CD4-positive, alpha-beta T cell (primary cell): ENCODE data around the gene RASA3. TPM values are rescaled to one million over a fixed set of nuclear protein-coding genes. Genes with fewer than 3 reads are reported as not detected.
"Not testable (repeated sequence)": the region's sequence is repeated elsewhere in the genome, so short reads cannot be mapped to it uniquely, and the experiment has no call there.

Source experiments
- ATAC-seq: fragments of 200-7000 bp; cut with Tn5 transposase; one replicate; pipeline ENCODE4 v1.10.0; 2022; ENCODE audit warnings: mild to moderate bottlenecking; ENCODE audit not compliant: poor library complexity
- CTCF ChIA-PET: fragments of 350-600 bp; sonication (Branson Sonifier 250); formaldehyde crosslinking; loops from one replicate; lab custom pipeline; 2021; ENCODE audit warnings: antibody characterized with exemption, inconsistent platforms; lab: Charles Lee
- POLR2A ChIA-PET: fragments of 350-600 bp; sonication (Branson Sonifier 250); formaldehyde crosslinking; loops from one replicate; lab custom pipeline; 2021; ENCODE audit warnings: antibody characterized with exemption, inconsistent platforms; lab: Charles Lee
- DNase-seq, 14 experiments: peaks; one replicate each; pipeline ENCODE4 v3.0.0-alpha.2; 2013 to 2020; ENCODE audit warnings: mixed read lengths in 2 of 14
- H3K27ac ChIP-seq, 2 donors: one replicate each; pipeline versions ENCODE4 v1.5.1 to v1.7.0; 2013; ENCODE audit warnings: low read length in 2 of 2, low read depth in 1 of 2, mild to moderate bottlenecking in 1 of 2
- H3K27me3 ChIP-seq, 2 experiments: 1 replicate in 1 of 2; 2 replicates in 1 of 2; pipeline versions ENCODE4 v1.6.1 to v1.7.0; 2013; ENCODE audit warnings: low read length in 2 of 2, control low read depth in 1 of 2, mild to moderate bottlenecking in 1 of 2, moderate library complexity in 1 of 2; ENCODE audit not compliant: insufficient read depth in 2 of 2, control insufficient read depth in 1 of 2
- H3K36me3 ChIP-seq: one replicate; pipeline ENCODE4 v1.6.1; 2013; ENCODE audit warnings: low read length, control low read depth; ENCODE audit not compliant: insufficient read depth
- H3K4me1 ChIP-seq: one replicate; pipeline ENCODE4 v1.6.1; 2013; ENCODE audit warnings: low read length, control low read depth; ENCODE audit not compliant: insufficient read depth
- H3K4me3 ChIP-seq: one replicate; pipeline ENCODE4 v1.5.1; 2013; ENCODE audit warnings: mild to moderate bottlenecking, low read length, moderate library complexity
- H3K9me3 ChIP-seq, 2 experiments: 1 replicate in 1 of 2; 2 replicates in 1 of 2; pipeline versions ENCODE4 v1.6.1 to v1.7.0; 2013; ENCODE audit warnings: low read length in 2 of 2, mild to moderate bottlenecking in 2 of 2, control low read depth in 1 of 2, moderate library complexity in 1 of 2; ENCODE audit not compliant: control insufficient read depth in 1 of 2, insufficient read depth in 1 of 2
- H3K27ac Mint-ChIP-seq: one replicate; pipeline ENCODE4 v1.8.0; 2020; ENCODE audit warnings: mixed read lengths
- H3K27me3 Mint-ChIP-seq: one replicate; pipeline ENCODE4 v1.8.0; 2021; ENCODE audit warnings: mixed read lengths
- H3K36me3 Mint-ChIP-seq: one replicate; pipeline ENCODE4 v1.8.0; 2021; ENCODE audit warnings: low read depth, mixed read lengths
- H3K4me1 Mint-ChIP-seq: one replicate; pipeline ENCODE4 v1.8.0; 2021; ENCODE audit warnings: low read depth, mixed read lengths
- H3K4me3 Mint-ChIP-seq: one replicate; pipeline ENCODE4 v1.8.0; 2020; ENCODE audit warnings: mild to moderate bottlenecking, mixed read lengths
- H3K9me3 Mint-ChIP-seq: one replicate; pipeline ENCODE4 v1.8.0; 2020; ENCODE audit warnings: mixed read lengths
- CTCF ChIP-seq: fragments of 200-600 bp; IDR thresholded peaks from one replicate; pipeline ENCODE4 v1.8.0; 2022; ENCODE audit warnings: antibody characterized with exemption, mild to moderate bottlenecking
- intact Hi-C, 2 experiments: fragments of 100-400 bp; cut with DNase I in 1 of 2; cut with micrococcal nuclease in 1 of 2; formaldehyde crosslinking; loops; one replicate each; pipeline versions ENCODE4 v1.15.1 to v1.9.0; 2023 to 2025; cut with DNase I, micrococcal nuclease
- total RNA-seq, 174 experiments: library from RNA in 2 of 174; stranded (reverse) in 2 of 174; gene quantifications; one replicate each; pipeline ENCODE4 v1.2.3 and lab custom pipeline; 2021 to 2026

Gene RASA3
- total RNA-seq, 2 experiments from 2014 or later = 181 to 184 TPM

GRCh38 chr13:114149774-114150740, 17.6 kb upstream of the RASA3 start:
- TF ChIP-seq CTCF = no peak
- H3K9me3 Mint-ChIP-seq = no peaks in the 10 kb centered on the region
- DNase-seq = peak in 2 of 14 experiments; percentile 11 to 12
- H3K36me3 Mint-ChIP-seq = peaks cover 10% of the 10 kb centered on the region
- H3K4me1 Mint-ChIP-seq = peaks cover 91% of the 10 kb centered on the region
- Histone ChIP-seq H3K27ac (peak overlapping the region; percentile 79 to 92), H3K27me3 (no peaks in the 10 kb centered on the region), H3K4me3 (peak overlapping the region; percentile 28), H3K36me3 (no peaks in the 10 kb centered on the region), H3K4me1 (peaks cover 92% of the 10 kb centered on the region), H3K9me3 (peaks cover 0 to 8% of the 10 kb centered on the region in 2 experiments)
- ChIA-PET CTCF (no interaction called here), POLR2A (interaction anchor here (1.0 to 3.4 kb wide), 6 partner anchors 7 to 73 kb away, joined by 3 to 24 read pairs (median 16); no protein-coding TSS in a partner anchor)
- intact Hi-C loops = loop anchor here (2.0 to 5.0 kb wide), 3 partner anchors 13 to 77 kb away; no protein-coding TSS in a partner anchor
- H3K4me3 Mint-ChIP-seq = peak overlapping the region; percentile 81
- H3K27ac Mint-ChIP-seq = peak overlapping the region; percentile 95
- no peaks in the 10 kb centered on the region for H3K27me3 Mint-ChIP-seq
- no peak for ATAC-seq

- H3K9me3 Mint-ChIP-seq, H3K27me3 ChIP-seq, H3K36me3 ChIP-seq, H3K4me3 ChIP-seq, ATAC-seq, H3K9me3 ChIP-seq, H3K27me3 Mint-ChIP-seq, DNase-seq: not testable (repeated sequence)
- Mint-ChIP-seq H3K36me3 (peaks cover 10% of the 10 kb centered on the region), H3K27ac (peak overlapping the region; percentile 95), H3K4me3 (peak overlapping the region; percentile 61), H3K4me1 (peaks cover 88% of the 10 kb centered on the region)
- intact Hi-C loops = loop anchor here in 1 of 2 experiments (1.0 to 5.0 kb wide), 4 partner anchors 9 to 37 kb away; no protein-coding TSS in a partner anchor
- POLR2A ChIA-PET = interaction anchor here (1.0 to 1.8 kb wide), 25 partner anchors 8 to 133 kb away, joined by 3 to 79 read pairs (median 7); partner anchors contain the start of genes CFAP97D2, RASA3 and UPF3A
- Histone ChIP-seq H3K27ac (peak overlapping the region; percentile 79 to 92), H3K4me1 (peaks cover 96% of the 10 kb centered on the region)
- CTCF ChIA-PET = interaction anchor here (1.3 to 1.5 kb wide), 2 partner anchors 13 to 20 kb away, joined by 3 to 5 read pairs; no protein-coding TSS in a partner anchor
These were observed 16.5 kb upstream of the RASA3 start for GRCh38 chr13:114148886-114149285.

GRCh38 chr13:114148521-114148855, 16.1 kb upstream of the RASA3 start:
- H3K27me3 ChIP-seq = no peaks in the 10 kb centered on the region
- Mint-ChIP-seq H3K4me3 (peak overlapping the region; percentile 61), H3K27me3 (no peaks in the 10 kb centered on the region), H3K4me1 (peaks cover 84% of the 10 kb centered on the region), H3K9me3 (no peaks in the 10 kb centered on the region), H3K36me3 (peaks cover 10% of the 10 kb centered on the region), H3K27ac (peak overlapping the region; percentile 95)
- H3K4me1 ChIP-seq = peaks cover 98% of the 10 kb centered on the region
- H3K36me3 ChIP-seq = no peaks in the 10 kb centered on the region
- H3K4me3 ChIP-seq = peak overlapping the region; percentile 1
- H3K27ac ChIP-seq = peak overlapping the region; percentile 79 to 92
- ATAC-seq (peak; percentile 85), DNase-seq (peak; percentile 72 to 96 (median 84))
- ChIA-PET POLR2A (interaction anchor here (0.8 to 1.8 kb wide), 27 partner anchors 8 to 133 kb away, joined by 3 to 79 read pairs (median 7); partner anchors contain the start of genes CFAP97D2, RASA3 and UPF3A), CTCF (interaction anchor here (0.8 to 1.5 kb wide), 4 partner anchors 13 to 78 kb away, joined by 3 to 6 read pairs (median 4); no protein-coding TSS in a partner anchor)
- intact Hi-C loops = loop anchor here in 1 of 2 experiments (1.0 to 5.0 kb wide), 4 partner anchors 8 to 36 kb away; no protein-coding TSS in a partner anchor
- no peak for TF ChIP-seq CTCF
- peaks cover 0 to 8% of the 10 kb centered on the region in 2 experiments for H3K9me3 ChIP-seq
